GM12892 (cell line): Measurements from ENCODE around the gene ASCC1.

Source experiments
- POLR2A ChIP-seq: IDR thresholded peaks from 2 replicates; pipeline ENCODE4 v1.6.1; 2011; ENCODE audit warnings: low read depth, low read length, control low read depth
- TAF1 ChIP-seq: IDR thresholded peaks from 2 replicates; pipeline ENCODE4 v1.6.1; 2011; ENCODE audit warnings: low read depth, mild to moderate bottlenecking, control low read depth, low read length, borderline replicate concordance

- TF ChIP-seq POLR2A (no peak), TAF1 (no peak)
Measured at GRCh38 chr10:72200883-72201282, 15.2 kb downstream of the ASCC1 start.
